Activated CD4-positive, alpha-beta T cell treated with anti-CD3 and anti-CD28 coated beads for 36 hours (primary cell): Measurements from ENCODE around the gene GAS6. TPM values are rescaled to one million over a fixed set of nuclear protein-coding genes. Genes with fewer than 3 reads are reported as not detected.
"Not testable (repeated sequence)": the region's sequence is repeated elsewhere in the genome, so short reads cannot be mapped to it uniquely, and the experiment has no call there.

ENCODE experiments used
- ATAC-seq: fragments of 200-7000 bp; cut with Tn5 transposase; one replicate; pipeline ENCODE4 v1.10.0; 2021; ENCODE audit warnings: mild to moderate bottlenecking, moderate library complexity
- CTCF ChIA-PET: fragments of 350-600 bp; sonication (Branson Sonifier 250); formaldehyde crosslinking; loops from one replicate; lab custom pipeline; 2021; ENCODE audit warnings: antibody characterized with exemption; lab: Charles Lee
- POLR2A ChIA-PET: fragments of 350-600 bp; sonication (Branson Sonifier 250); formaldehyde crosslinking; loops from one replicate; lab custom pipeline; 2021; ENCODE audit warnings: antibody characterized with exemption, inconsistent platforms; lab: Charles Lee
- DNase-seq: peaks from one replicate; pipeline ENCODE4 v3.0.0-alpha.2; 2020
- H3K27ac Mint-ChIP-seq: one replicate; pipeline ENCODE4 v1.8.0; 2021; ENCODE audit warnings: mixed read lengths
- H3K27me3 Mint-ChIP-seq: one replicate; pipeline ENCODE4 v1.8.0; 2021; ENCODE audit warnings: mixed read lengths
- H3K36me3 Mint-ChIP-seq: one replicate; pipeline ENCODE4 v1.8.0; 2021; ENCODE audit warnings: low read depth, mixed read lengths
- H3K4me1 Mint-ChIP-seq: one replicate; pipeline ENCODE4 v1.8.0; 2021; ENCODE audit warnings: mixed read lengths
- H3K4me3 Mint-ChIP-seq: one replicate; pipeline ENCODE4 v1.8.0; 2021; ENCODE audit warnings: mild to moderate bottlenecking, moderate library complexity, mixed read lengths
- H3K9me3 Mint-ChIP-seq: one replicate; pipeline ENCODE4 v1.8.0; 2021; ENCODE audit warnings: low read depth, mixed read lengths
- intact Hi-C, 2 experiments: fragments of 100-400 bp; cut with DNase I in 1 of 2; cut with micrococcal nuclease in 1 of 2; formaldehyde crosslinking; loops; one replicate each; pipeline versions ENCODE4 v1.14.2 to v1.15.1; 2022 to 2024; cut with DNase I, micrococcal nuclease
- total RNA-seq, 2 experiments: library from RNA; stranded (reverse); gene quantifications; one replicate each; pipeline ENCODE4 v1.2.3, GENCODE V29; 2021

Gene GAS6
- total RNA-seq, 2 experiments from 2014 or later = 0.54 to 0.73 TPM

DNA sequence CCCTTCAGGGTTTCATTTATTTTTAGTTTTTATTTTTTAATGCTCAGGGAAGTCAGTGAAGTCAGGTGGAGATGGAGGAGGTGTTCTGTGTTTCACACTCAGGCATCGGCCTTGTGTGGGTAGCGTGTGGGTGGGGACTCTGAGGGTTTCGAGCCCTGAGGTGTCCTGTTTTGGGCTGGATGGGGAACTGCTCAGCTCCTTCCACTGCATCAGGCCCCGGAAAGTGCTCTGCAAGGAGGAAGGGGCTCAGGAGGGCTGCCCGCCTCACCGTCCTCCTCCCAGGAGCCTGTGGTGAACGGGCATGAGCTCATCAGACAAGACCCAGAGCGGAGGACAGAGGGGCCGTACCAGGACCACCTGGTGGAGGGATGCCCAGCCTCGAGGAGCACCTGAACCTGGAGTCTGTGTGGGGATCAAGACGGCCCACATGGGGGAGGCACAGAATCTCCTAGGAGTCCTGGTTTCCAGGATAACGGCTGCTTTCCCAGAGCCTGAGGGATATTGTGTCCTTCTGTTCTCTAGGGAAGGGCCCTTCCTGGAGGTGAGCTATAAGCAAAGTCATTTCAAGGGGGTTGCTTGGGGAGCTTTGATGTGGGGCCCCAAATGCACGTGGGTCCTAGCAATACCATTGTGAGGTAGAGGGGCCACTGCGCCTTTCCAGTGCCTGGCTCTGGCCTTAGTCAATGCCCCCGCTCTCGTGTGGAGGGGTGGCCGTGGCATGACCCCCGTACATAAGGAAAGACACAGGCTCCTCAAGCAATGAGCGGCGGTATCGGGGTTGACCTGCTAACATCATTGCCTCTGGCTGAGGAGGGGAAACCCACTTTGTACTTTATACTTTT, 13.5 kb upstream of the GAS6 start:
- ChIA-PET POLR2A (no interaction called here), CTCF (no interaction called here)
- H3K27me3 Mint-ChIP-seq = peaks cover 2% of the 10 kb centered on the region
- H3K4me1 Mint-ChIP-seq = peaks cover 17% of the 10 kb centered on the region
- H3K9me3 Mint-ChIP-seq = no peaks in the 10 kb centered on the region
- DNase-seq (no peak), ATAC-seq (no peak)
- H3K27ac Mint-ChIP-seq = no peak overlapping the region
- intact Hi-C loops = no loop called here
- no peak overlapping the region for H3K4me3 Mint-ChIP-seq
- H3K36me3 Mint-ChIP-seq = no peaks in the 10 kb centered on the region

DNA sequence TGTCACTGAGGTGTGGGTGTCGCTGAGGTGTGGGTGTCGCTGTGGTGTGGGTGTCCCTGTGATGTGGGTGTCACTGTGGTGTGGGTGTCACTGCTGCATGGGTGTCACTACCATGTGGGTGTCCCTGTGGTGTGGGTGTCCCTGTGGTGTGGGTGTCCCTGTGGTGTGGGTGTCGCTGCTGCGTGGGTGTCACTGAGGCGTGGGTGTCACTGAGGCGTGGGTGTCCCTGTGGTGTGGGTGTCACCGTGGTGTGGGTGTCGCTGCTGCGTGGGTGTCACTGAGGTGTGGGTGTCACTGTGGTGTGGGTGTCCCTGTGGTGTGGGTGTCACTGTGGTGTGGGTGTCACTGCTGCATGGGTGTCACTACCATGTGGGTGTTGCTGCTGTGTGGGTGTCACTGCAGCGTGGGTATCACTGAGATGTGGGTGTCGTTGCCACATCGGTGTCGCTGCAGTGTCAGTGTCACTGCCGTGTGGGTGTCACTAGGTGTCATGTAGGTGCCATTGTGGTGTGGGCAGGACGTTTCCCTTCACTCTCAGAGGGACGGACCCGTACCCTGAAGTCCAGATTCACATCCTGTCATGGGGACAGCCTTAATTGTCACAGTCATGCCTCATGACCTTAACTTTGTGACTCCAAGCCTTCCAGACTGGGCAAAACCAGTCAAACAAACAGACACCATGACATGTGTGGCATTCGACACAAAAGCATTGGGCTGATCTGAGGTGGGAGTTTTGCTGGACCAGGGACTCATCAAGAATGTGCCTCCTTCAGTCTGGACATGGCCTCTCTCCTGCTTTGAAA, 12.7 kb upstream of the GAS6 start:
- Mint-ChIP-seq H3K4me3 (no peak overlapping the region), H3K4me1 (peaks cover 11% of the 10 kb centered on the region), H3K36me3 (no peaks in the 10 kb centered on the region), H3K27ac (no peak overlapping the region), H3K9me3 (no peaks in the 10 kb centered on the region), H3K27me3 (peaks cover 7% of the 10 kb centered on the region)
- peak; percentile 32 for ATAC-seq
- no peak for DNase-seq
- CTCF ChIA-PET = no interaction called here
- intact Hi-C loops = no loop called here
- POLR2A ChIA-PET = no interaction called here

DNA sequence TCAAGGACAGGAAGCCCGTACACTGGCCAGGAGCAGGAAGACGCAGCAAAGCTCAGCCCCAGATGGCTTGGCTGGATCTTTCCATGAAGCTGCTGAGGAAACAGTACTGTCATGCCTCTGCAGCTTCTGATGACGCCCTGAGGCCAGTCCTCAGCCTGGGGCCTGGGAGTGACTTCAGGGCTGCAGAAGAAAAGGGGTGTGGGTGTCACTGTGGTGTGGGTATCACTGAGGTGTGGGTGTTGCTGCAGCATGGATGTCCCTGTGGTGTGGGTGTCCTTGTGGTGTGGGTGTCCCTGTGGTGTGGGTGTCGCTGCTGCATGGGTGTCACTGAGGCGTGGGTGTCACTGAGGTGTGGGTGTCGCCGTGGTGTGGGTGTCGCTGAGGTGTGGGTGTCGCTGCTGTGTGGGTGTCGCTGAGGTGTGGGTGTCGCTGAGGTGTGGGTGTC, 12.0 kb upstream of the GAS6 start:
- intact Hi-C loops = no loop called here
- H3K36me3 Mint-ChIP-seq = no peaks in the 10 kb centered on the region
- H3K4me1 Mint-ChIP-seq = peaks cover 4% of the 10 kb centered on the region
- H3K27ac Mint-ChIP-seq = no peak overlapping the region
- peaks cover 8% of the 10 kb centered on the region for H3K27me3 Mint-ChIP-seq
- H3K9me3 Mint-ChIP-seq = no peaks in the 10 kb centered on the region
- no peak overlapping the region for H3K4me3 Mint-ChIP-seq
- POLR2A ChIA-PET = no interaction called here
- ATAC-seq (peak; percentile 44), DNase-seq (no peak)
- CTCF ChIA-PET = no interaction called here

DNA sequence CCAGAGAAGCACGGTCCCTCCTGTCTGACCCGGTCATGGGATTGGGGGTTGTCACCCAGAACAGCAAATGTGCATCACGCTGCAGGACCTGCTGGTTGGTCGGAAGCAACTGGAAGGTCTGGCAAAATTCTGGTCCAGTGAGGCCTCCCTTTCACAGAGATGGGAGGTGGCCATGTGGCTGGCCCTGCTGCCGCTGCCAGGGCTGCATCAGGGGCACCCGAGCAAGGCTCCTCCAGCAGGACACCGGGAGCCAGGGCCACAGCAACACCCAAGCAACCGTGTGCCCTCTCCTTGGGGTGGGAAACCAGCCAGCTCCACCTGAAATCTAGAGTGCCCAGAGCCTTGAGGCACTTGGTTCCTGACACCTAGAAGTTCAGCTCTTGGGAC, 11.5 kb upstream of the GAS6 start:
- intact Hi-C loops = no loop called here
- H3K27ac Mint-ChIP-seq = no peak overlapping the region
- H3K9me3 Mint-ChIP-seq = no peaks in the 10 kb centered on the region
- peaks cover 8% of the 10 kb centered on the region for H3K27me3 Mint-ChIP-seq
- no peak for DNase-seq
- ChIA-PET CTCF (no interaction called here), POLR2A (no interaction called here)
- H3K4me1 Mint-ChIP-seq = peaks cover 2% of the 10 kb centered on the region
- H3K4me3 Mint-ChIP-seq = no peak overlapping the region
- H3K36me3 Mint-ChIP-seq = no peaks in the 10 kb centered on the region
- ATAC-seq = no peak

DNA sequence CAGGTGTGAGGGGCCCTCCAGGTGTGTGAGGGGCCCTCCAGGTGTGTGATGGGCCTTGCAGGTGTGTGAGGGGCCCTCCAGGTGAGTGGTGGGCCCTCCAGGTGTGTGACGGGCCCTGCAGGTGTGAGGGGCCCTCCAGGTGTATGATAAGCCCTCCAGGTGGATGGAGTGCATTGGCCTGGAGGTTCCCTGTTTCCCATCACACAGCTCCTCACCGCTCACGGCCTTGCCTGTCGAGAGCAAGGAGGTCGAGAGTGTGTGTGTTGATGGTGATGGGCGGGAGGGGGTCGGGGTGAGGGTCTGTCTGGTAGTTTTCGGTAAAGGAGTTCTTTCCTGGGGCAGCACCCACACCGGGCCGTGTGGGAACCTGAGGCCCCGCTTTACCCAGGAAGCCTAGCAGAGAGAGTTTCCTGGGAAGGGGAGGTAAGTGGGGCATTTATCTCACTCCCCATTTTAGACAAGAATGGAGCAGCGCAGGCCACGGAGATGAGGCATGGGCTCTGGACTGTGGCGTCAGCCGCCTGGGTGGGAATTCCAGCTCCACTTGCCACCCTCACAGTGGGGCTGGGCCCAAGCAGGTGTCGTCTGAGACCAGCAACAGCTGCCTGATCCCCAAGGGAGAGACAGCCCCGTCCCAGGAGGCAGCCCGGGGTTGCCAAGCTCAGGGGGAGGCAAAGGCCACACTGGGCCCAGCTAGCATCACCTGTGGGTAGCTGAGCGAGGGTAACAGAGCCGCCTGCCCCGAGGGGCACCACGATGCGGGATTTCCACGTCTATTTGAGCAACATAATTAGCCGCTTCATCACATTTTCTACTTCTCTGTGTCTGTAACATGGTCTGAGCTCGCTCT, 10.9 kb upstream of the GAS6 start:
- ChIA-PET CTCF (interaction anchor here (0.5 kb wide), 1 partner anchor 252 kb away, joined by 4 read pairs; no protein-coding TSS in a partner anchor), POLR2A (no interaction called here)
- intact Hi-C loops = no loop called here
- peaks cover 10% of the 10 kb centered on the region for H3K27me3 Mint-ChIP-seq
- no peak overlapping the region for H3K4me3 Mint-ChIP-seq
- no peak overlapping the region for H3K27ac Mint-ChIP-seq
- H3K9me3 Mint-ChIP-seq = no peaks in the 10 kb centered on the region
- H3K4me1 Mint-ChIP-seq = peaks cover 2% of the 10 kb centered on the region
- no peaks in the 10 kb centered on the region for H3K36me3 Mint-ChIP-seq
- ATAC-seq = no peak
- no peak for DNase-seq

DNA sequence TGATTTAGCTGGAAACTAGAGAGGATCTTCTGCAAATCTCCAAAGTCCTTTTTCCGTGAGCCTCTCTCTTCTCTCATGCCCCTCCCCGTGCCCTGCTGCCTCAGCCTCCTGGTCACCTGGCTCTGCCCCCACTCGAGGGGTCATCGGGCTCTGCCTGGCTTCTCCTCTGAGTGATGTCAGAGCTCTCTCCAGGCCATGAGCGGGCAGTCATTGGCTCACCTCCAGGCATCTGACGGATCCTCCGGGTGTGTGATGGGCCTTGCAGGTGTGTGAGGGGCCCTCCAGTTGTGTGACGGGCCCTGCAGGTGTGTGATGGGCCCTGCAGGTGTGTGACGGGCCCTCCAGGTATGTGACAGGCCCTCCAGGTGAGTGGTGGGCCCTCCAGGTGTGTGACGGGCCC, 10.3 kb upstream of the GAS6 start:
- ChIA-PET POLR2A (no interaction called here), CTCF (no interaction called here)
- H3K27ac Mint-ChIP-seq = no peak overlapping the region
- peaks cover 2% of the 10 kb centered on the region for H3K4me1 Mint-ChIP-seq
- H3K4me3 Mint-ChIP-seq = no peak overlapping the region
- H3K36me3 Mint-ChIP-seq = no peaks in the 10 kb centered on the region
- ATAC-seq = no peak
- H3K27me3 Mint-ChIP-seq = peaks cover 10% of the 10 kb centered on the region
- no peaks in the 10 kb centered on the region for H3K9me3 Mint-ChIP-seq
- intact Hi-C loops = no loop called here
- DNase-seq = no peak

DNA sequence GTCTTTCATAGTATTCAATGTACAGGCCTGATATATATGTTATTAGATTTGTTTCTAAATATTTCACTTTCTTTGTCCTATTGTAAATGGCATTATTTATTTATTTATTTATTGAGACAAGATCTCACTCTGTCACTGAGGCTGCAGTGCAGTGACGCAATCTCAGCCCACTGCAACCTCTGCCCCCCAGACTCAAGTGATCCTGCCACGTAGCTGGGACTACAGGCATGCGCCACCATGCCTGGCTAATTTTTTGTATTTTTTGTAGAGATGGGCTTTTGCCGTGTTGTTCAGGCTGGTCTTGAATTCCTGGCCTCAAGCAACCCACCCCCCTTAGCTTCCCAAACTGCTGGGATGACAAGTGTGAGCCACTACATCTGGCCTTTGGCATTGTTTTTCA, 5.4 kb upstream of the GAS6 start:
- intact Hi-C loops = no loop called here
- no peak for DNase-seq
- H3K27ac Mint-ChIP-seq = no peak overlapping the region
- CTCF ChIA-PET = no interaction called here
- peaks cover 40% of the 10 kb centered on the region for H3K27me3 Mint-ChIP-seq
- no peaks in the 10 kb centered on the region for H3K9me3 Mint-ChIP-seq
- H3K36me3 Mint-ChIP-seq = no peaks in the 10 kb centered on the region
- H3K4me1 Mint-ChIP-seq = peaks cover 2% of the 10 kb centered on the region
- H3K4me3 Mint-ChIP-seq = no peak overlapping the region
- POLR2A ChIA-PET = no interaction called here
- no peak for ATAC-seq

DNA sequence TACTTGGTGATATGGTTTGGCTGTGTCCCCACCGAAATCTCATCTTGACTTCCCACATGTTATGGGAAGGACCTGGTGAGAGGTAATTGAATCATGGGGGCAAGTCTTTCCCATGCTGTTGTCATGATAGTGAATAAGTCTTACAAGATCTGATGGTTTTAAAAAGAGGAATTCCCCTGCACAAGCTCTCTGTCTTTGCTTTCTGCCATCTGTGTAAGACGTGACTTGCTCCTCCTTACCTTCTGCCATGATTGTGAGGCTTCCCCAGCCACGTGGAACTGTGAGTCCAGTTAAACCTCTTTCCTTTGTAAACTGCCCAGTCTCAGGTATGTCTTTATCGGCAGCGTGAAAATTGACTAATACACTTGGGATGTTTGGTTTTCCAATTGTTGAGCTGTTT, 4.0 kb upstream of the GAS6 start:
- POLR2A ChIA-PET, ATAC-seq, H3K9me3 Mint-ChIP-seq, H3K4me1 Mint-ChIP-seq, intact Hi-C loops, CTCF ChIA-PET, H3K27ac Mint-ChIP-seq, H3K4me3 Mint-ChIP-seq, DNase-seq, H3K36me3 Mint-ChIP-seq: not testable (repeated sequence)
- peaks cover 42% of the 10 kb centered on the region for H3K27me3 Mint-ChIP-seq

DNA sequence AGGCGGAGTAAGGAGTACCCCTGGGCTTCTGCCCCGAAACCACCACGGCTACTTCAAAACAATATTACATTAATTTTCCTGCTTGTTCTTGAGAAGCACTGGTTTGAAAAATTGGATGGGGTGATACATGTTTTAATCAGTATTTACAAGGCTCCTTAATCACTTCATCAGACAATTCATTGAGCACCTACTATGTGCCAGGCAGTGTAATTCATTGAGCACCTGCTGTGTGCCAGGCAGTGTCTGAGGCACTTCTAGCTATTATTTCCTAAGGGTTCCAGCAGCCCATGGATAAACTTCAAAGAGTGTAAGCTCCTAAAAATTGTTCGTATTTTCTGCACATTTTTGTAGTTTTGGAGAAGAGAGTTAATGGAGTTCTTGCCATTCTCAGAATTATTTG, 1.6 kb upstream of the GAS6 start:
- H3K4me3 Mint-ChIP-seq = no peak overlapping the region
- POLR2A ChIA-PET = no interaction called here
- ATAC-seq = no peak
- peaks cover 9% of the 10 kb centered on the region for H3K4me1 Mint-ChIP-seq
- no peaks in the 10 kb centered on the region for H3K9me3 Mint-ChIP-seq
- peaks cover 48% of the 10 kb centered on the region for H3K27me3 Mint-ChIP-seq
- intact Hi-C loops = no loop called here
- no peaks in the 10 kb centered on the region for H3K36me3 Mint-ChIP-seq
- CTCF ChIA-PET = no interaction called here
- DNase-seq = no peak
- H3K27ac Mint-ChIP-seq = no peak overlapping the region

DNA sequence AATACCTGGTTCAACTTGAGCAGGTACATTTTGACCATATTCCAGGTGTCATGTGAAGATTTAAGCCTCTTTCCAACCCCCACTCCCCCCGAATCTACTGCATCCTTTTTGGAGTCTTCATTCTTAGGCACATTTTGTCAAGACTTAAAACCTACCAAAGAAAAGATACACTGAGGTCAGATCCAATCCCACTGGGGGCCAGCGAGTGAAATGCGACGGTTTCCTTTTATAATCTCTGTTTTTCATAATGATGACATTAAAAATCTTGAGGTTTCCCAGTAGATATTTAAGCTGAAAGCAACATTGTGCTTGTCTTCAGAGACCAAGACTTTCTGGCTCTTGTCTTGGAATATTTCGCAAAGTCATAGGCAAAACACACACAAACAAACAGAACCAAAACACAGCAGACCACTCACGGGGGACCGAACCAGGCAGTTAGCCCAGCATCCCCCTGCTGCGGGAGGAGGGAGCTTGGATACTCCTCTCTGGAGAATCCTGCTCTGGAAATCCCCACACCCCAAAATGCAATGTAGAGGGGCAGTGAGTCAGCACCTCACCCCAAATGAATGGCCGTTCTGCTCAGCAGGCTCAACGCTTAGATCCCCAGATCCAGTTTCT, 506 bp upstream of the GAS6 start:
- Mint-ChIP-seq H3K9me3 (no peaks in the 10 kb centered on the region), H3K27me3 (peaks cover 46% of the 10 kb centered on the region), H3K4me3 (peak overlapping the region; percentile 49), H3K27ac (no peak overlapping the region), H3K4me1 (peaks cover 9% of the 10 kb centered on the region), H3K36me3 (no peaks in the 10 kb centered on the region)
- ATAC-seq (no peak), DNase-seq (no peak)
- POLR2A ChIA-PET = no interaction called here
- intact Hi-C loops = no loop called here
- CTCF ChIA-PET = no interaction called here

DNA sequence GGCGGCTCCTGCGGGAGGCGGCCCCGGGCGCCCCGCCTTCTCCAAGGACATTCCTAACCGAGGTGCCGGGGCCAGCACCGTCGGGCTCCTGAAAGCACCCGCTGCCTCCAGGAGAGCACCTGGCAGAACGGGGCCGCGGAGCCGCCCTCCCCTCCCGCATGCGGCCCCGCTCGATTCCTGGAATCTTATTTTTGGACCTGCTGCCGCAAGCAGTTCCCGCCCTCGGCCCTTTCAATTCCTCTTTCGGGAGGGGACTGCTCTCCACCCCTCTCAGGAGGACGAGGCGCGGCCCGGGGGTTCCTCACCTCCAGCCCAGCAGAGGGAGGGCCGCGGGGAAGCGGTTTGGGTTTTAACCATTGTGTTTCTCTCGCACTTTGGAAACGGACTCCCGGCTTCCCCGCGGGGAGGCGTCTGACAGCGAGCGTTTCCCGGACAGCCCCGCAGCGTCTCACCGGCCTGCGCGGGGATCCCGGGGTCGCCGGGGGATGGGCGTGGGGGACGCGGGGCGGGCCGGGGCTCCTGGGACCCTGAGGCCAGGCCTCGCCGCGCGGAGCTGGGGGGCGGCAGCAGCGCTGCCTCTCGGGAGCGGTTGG, 849 bp downstream of the GAS6 start:
- intact Hi-C loops = no loop called here
- Mint-ChIP-seq H3K9me3 (peaks cover 9% of the 10 kb centered on the region), H3K36me3 (no peaks in the 10 kb centered on the region), H3K27ac (no peak overlapping the region), H3K27me3 (peaks cover 47% of the 10 kb centered on the region), H3K4me1 (peaks cover 9% of the 10 kb centered on the region), H3K4me3 (peak overlapping the region; percentile 57)
- ATAC-seq (peak; percentile 50), DNase-seq (peak; percentile 48)
- ChIA-PET CTCF (no interaction called here), POLR2A (no interaction called here)
